NCI-H1048 (cell line): Measurements from ENCODE around the gene CLCN7.

Experiments
- DNase-seq: peaks from one replicate; lab custom pipeline; 2025; lab: John Stamatoyannopoulos, UW

Gene CLCN7

GRCh38 chr16:1430759-1431496 lies 43.9 kb downstream of the CLCN7 start, which contains the start of gene PERCC1:
Gene PERCC1 (plus strand): TSS chr16:1431078. CDS start chr16:1432594, 1,516 bp downstream.
- no peak for DNase-seq

GRCh38 chr16:1430214-1430758 lies 44.5 kb downstream of the CLCN7 start:
- DNase-seq: no peak

GRCh38 chr16:1429631-1430030 lies 45.2 kb downstream of the CLCN7 start:
- DNase-seq: no peak

- DNase-seq: no peak
These were observed 45.8 kb downstream of the CLCN7 start for GRCh38 chr16:1429012-1429411.

GRCh38 chr16:1428511-1428910 lies 46.3 kb downstream of the CLCN7 start:
- no peak for DNase-seq

GRCh38 chr16:1427473-1428461 lies 47.1 kb downstream of the CLCN7 start:
- no peak for DNase-seq

GRCh38 chr16:1426734-1427471 lies 47.9 kb downstream of the CLCN7 start:
- DNase-seq: no peak

- no peak for DNase-seq
These were observed 49.0 kb downstream of the CLCN7 start for GRCh38 chr16:1425616-1426370.

GRCh38 chr16:1424028-1424427 lies 50.8 kb downstream of the CLCN7 start:
- DNase-seq: no peak

- no peak for DNase-seq
These were observed 52.8 kb downstream of the CLCN7 start for GRCh38 chr16:1422076-1422475.

GRCh38 chr16:1420111-1420539 lies 54.7 kb downstream of the CLCN7 start:
- DNase-seq: no peak

- DNase-seq: no peak
These were observed 58.3 kb downstream of the CLCN7 start for GRCh38 chr16:1416521-1416941.

GRCh38 chr16:1414532-1415260 lies 60.1 kb downstream of the CLCN7 start, which contains the start of gene UNKL:
Gene UNKL (minus strand): TSS chr16:1414704. CDS start chr16:1414691, 13 bp downstream.
- peak; percentile 8 for DNase-seq

- DNase-seq: no peak
These were observed 60.9 kb downstream of the CLCN7 start for GRCh38 chr16:1413684-1414531.

- DNase-seq: no peak
These were observed 62.0 kb downstream of the CLCN7 start for GRCh38 chr16:1412847-1413246.

GRCh38 chr16:1408171-1408837 lies 66.5 kb downstream of the CLCN7 start:
- DNase-seq: peak; percentile 28

- no peak for DNase-seq
These were observed 67.1 kb downstream of the CLCN7 start for GRCh38 chr16:1407753-1408152.

GRCh38 chr16:1403733-1404132 lies 71.1 kb downstream of the CLCN7 start:
- no peak for DNase-seq

- no peak for DNase-seq
These were observed 71.8 kb downstream of the CLCN7 start for GRCh38 chr16:1403036-1403435.
